HG03159 (cell line): ENCODE data around the gene UBE3B.

Source experiments
- ATAC-seq: cut with Tn5 transposase; IDR thresholded peaks from one replicate; pipeline ENCODE4 v1.9.1; 2021; ENCODE audit warnings: mild to moderate bottlenecking, moderate library complexity; ENCODE audit not compliant: unreplicated experiment

The UBE3B gene

GRCh38 chr12:109567967-109568366 is 90.5 kb downstream of the UBE3B start:
- ATAC-seq: no peak

- no peak for ATAC-seq
Observed at GRCh38 chr12:109568486-109568885, 91.1 kb downstream of the UBE3B start.

- no peak for ATAC-seq
Observed at GRCh38 chr12:109571773-109572505, 94.5 kb downstream of the UBE3B start.

- no peak for ATAC-seq
Observed at GRCh38 chr12:109572506-109572845, 95.0 kb downstream of the UBE3B start.

- peak; percentile 95 for ATAC-seq
Observed at GRCh38 chr12:109573029-109573913, 95.8 kb downstream of the UBE3B start, which contains the start of the genes MMAB and MVK. MMAB (minus strand) TSS chr12:109573504; CDS start chr12:109573480, 24 bp downstream. MVK (plus strand) TSS chr12:109573794; CDS start chr12:109574823, 1,029 bp downstream.

GRCh38 chr12:109573914-109574244 is 96.4 kb downstream of the UBE3B start:
- no peak for ATAC-seq

- ATAC-seq: no peak
Observed at GRCh38 chr12:109575683-109576082, 98.2 kb downstream of the UBE3B start.

GRCh38 chr12:109577311-109577710 is 99.9 kb downstream of the UBE3B start:
- ATAC-seq: no peak

- ATAC-seq: no peak
Observed at GRCh38 chr12:109578330-109578927, 101.0 kb downstream of the UBE3B start.

- no peak for ATAC-seq
Observed at GRCh38 chr12:109579639-109580038, 102.2 kb downstream of the UBE3B start.

- no peak for ATAC-seq
Observed at GRCh38 chr12:109580272-109580671, 102.8 kb downstream of the UBE3B start.

- no peak for ATAC-seq
Observed at GRCh38 chr12:109580684-109581333, 103.4 kb downstream of the UBE3B start.

GRCh38 chr12:109581334-109581691 is 103.9 kb downstream of the UBE3B start:
- no peak for ATAC-seq

- no peak for ATAC-seq
Observed at GRCh38 chr12:109581856-109582255, 104.4 kb downstream of the UBE3B start.

- no peak for ATAC-seq
Observed at GRCh38 chr12:109582636-109583035, 105.2 kb downstream of the UBE3B start.

GRCh38 chr12:109583733-109584132 is 106.3 kb downstream of the UBE3B start:
- ATAC-seq: no peak
